SU-DHL-6 (cell line): ENCODE results near the gene ABHD17A.

ENCODE experiments used
- EZH2phosphoT487 ChIP-seq: fragments of 200-600 bp; sonication (generic), shearing (Covaris generic); conservative IDR thresholded peaks from 2 replicates; pipeline ENCODE4 v1.6.1; 2018; ENCODE audit warnings: mild to moderate bottlenecking, antibody characterized with exemption, low read length, moderate library complexity, mixed read lengths
- TF ChIP-seq, protein P1 (sequence below): fragments of 200-600 bp; sonication (generic); IDR thresholded peaks from one replicate; pipeline ENCODE4 v1.5.1; 2017; ENCODE audit warnings: antibody characterized with exemption, mild to moderate bottlenecking, low read length, moderate library complexity; ENCODE audit not compliant: insufficient read depth, poor library complexity, severe bottlenecking

DNA sequence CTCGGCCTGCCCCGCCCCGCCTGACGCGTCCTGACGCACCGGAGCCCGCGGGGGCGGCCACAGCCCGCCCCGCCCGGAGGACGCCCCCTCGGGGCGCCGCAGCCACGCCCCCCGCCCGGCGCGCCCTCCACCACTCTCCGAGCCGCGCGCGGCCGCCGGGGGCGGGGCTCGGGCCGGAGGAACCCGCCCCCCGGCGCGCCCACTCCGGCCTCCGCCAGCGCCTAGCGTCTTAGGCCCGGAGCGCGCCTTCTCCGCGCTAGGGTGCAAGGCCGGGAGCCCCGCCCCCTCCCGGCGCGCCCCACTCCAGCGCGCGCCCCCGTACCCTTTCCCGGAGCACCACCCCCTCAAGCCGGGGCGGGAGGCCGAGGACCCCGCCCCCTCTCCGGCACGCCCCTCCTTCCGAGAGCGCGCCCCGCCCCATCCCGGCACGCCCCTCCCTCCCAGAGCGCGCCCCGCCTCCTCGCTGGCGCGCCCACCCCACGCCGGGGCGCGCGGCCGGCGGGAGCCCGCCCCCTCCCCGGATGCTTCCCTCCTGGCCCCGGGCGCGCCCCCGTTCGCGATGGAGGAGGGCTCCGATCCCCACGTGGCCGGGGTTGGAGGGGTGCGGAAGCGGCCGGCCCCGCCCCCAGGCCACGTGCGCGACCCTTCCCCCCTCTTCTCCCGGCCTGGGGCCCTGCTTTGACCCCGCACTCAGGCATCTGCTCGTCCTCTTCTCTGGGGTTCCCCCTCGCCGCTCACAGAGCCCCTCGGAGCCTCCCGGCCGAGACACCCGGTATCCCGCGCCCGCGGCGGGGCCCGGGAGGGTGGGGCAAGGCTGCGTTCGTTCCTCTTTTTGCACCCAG is 21.4 kb downstream of the ABHD17A start:
- TF ChIP-seq EZH2phosphoT487, result no peak
- TF ChIP-seq, protein P1, sequence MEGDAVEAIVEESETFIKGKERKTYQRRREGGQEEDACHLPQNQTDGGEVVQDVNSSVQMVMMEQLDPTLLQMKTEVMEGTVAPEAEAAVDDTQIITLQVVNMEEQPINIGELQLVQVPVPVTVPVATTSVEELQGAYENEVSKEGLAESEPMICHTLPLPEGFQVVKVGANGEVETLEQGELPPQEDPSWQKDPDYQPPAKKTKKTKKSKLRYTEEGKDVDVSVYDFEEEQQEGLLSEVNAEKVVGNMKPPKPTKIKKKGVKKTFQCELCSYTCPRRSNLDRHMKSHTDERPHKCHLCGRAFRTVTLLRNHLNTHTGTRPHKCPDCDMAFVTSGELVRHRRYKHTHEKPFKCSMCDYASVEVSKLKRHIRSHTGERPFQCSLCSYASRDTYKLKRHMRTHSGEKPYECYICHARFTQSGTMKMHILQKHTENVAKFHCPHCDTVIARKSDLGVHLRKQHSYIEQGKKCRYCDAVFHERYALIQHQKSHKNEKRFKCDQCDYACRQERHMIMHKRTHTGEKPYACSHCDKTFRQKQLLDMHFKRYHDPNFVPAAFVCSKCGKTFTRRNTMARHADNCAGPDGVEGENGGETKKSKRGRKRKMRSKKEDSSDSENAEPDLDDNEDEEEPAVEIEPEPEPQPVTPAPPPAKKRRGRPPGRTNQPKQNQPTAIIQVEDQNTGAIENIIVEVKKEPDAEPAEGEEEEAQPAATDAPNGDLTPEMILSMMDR, result no peak
